Astrocyte of the hippocampus (primary cell): Measurements from ENCODE around the gene VCY1B.
"Not testable (repeated sequence)": the region's sequence is repeated elsewhere in the genome, so short reads cannot be mapped to it uniquely, and the experiment has no call there.

Source experiments
- DNase-seq: peaks from one replicate; pipeline ENCODE4 v3.0.0; 2011; ENCODE audit warnings: low read depth, low spot score

The VCY1B gene

GRCh38 chrY:14055927-14056326 is at the start of gene VCY1B:
TSS of gene VCY1B (plus strand) at chrY:14056227. CDS start at chrY:14056290, 63 bp downstream.
- not testable (repeated sequence) for DNase-seq

- not testable (repeated sequence) for DNase-seq
Observed at GRCh38 chrY:14011916-14012315, 44.1 kb upstream of the VCY1B start.

- not testable (repeated sequence) for DNase-seq
Observed at GRCh38 chrY:14030395-14030794, 25.6 kb upstream of the VCY1B start.

GRCh38 chrY:14085877-14086276 is 29.9 kb downstream of the VCY1B start:
- DNase-seq = no peak
